ENCODE measurements around the gene SCNN1B. TPM values are rescaled to one million over a fixed set of nuclear protein-coding genes. Genes with fewer than 3 reads are reported as not detected.

SCNN1B gene
- total RNA-seq, 1 donor from 2014 or later = not detected

GRCh38 chr16:23319861-23320615, 17.9 kb downstream of the SCNN1B start:
- intact Hi-C loops (cut with micrococcal nuclease) = no loop called here

GRCh38 chr16:23320693-23321092, 18.6 kb downstream of the SCNN1B start:
- intact Hi-C loops (cut with micrococcal nuclease) = no loop called here

- intact Hi-C loops (cut with micrococcal nuclease) = no loop called here
Observed at GRCh38 chr16:23321206-23321875, 19.2 kb downstream of the SCNN1B start.

- intact Hi-C loops (cut with micrococcal nuclease) = no loop called here
Observed at GRCh38 chr16:23323224-23324030, 21.3 kb downstream of the SCNN1B start.

GRCh38 chr16:23324727-23325126, 22.6 kb downstream of the SCNN1B start:
- intact Hi-C loops (cut with micrococcal nuclease) = no loop called here

GRCh38 chr16:23327836-23328235, 25.7 kb downstream of the SCNN1B start:
- intact Hi-C loops (cut with micrococcal nuclease) = no loop called here

GRCh38 chr16:23330161-23330560, 28.1 kb downstream of the SCNN1B start:
- intact Hi-C loops (cut with micrococcal nuclease) = no loop called here

GRCh38 chr16:23330583-23331249, 28.6 kb downstream of the SCNN1B start:
- intact Hi-C loops (cut with micrococcal nuclease) = no loop called here

GRCh38 chr16:23333034-23333579, 31.0 kb downstream of the SCNN1B start:
- intact Hi-C loops (cut with micrococcal nuclease) = no loop called here

GRCh38 chr16:23333831-23334456, 31.8 kb downstream of the SCNN1B start:
- intact Hi-C loops (cut with micrococcal nuclease) = no loop called here

- intact Hi-C loops (cut with micrococcal nuclease) = no loop called here
Observed at GRCh38 chr16:23334457-23334853, 32.4 kb downstream of the SCNN1B start.

- intact Hi-C loops (cut with micrococcal nuclease) = no loop called here
Observed at GRCh38 chr16:23334950-23335349, 32.8 kb downstream of the SCNN1B start.

- intact Hi-C loops (cut with micrococcal nuclease) = no loop called here
Observed at GRCh38 chr16:23337836-23338550, 35.9 kb downstream of the SCNN1B start.

- intact Hi-C loops (cut with micrococcal nuclease) = no loop called here
Observed at GRCh38 chr16:23339787-23340186, 37.7 kb downstream of the SCNN1B start.

- intact Hi-C loops (cut with micrococcal nuclease) = no loop called here
Observed at GRCh38 chr16:23342083-23342640, 40.1 kb downstream of the SCNN1B start.

- intact Hi-C loops (cut with micrococcal nuclease) = no loop called here
Observed at GRCh38 chr16:23343643-23344612, 41.8 kb downstream of the SCNN1B start.

GRCh38 chr16:23345237-23345636, 43.1 kb downstream of the SCNN1B start:
- intact Hi-C loops (cut with micrococcal nuclease) = no loop called here

All from T-helper 1 cell treated with Interleukin-12 subunit alpha and Interleukin-12 subunit beta and Interleukin-4 antibody, amounts not matched to agents 30 ng/mL and 1 ng/mL, for 36 hours (primary cell).